Cerebellar cortex (tissue), 1 donor: ENCODE data around the gene ITIH4.

Source experiments
- DNase-seq: peaks from one replicate; pipeline ENCODE4 v3.0.0-alpha.2; 2015; ENCODE audit warnings: low spot score

ITIH4 gene

DNA sequence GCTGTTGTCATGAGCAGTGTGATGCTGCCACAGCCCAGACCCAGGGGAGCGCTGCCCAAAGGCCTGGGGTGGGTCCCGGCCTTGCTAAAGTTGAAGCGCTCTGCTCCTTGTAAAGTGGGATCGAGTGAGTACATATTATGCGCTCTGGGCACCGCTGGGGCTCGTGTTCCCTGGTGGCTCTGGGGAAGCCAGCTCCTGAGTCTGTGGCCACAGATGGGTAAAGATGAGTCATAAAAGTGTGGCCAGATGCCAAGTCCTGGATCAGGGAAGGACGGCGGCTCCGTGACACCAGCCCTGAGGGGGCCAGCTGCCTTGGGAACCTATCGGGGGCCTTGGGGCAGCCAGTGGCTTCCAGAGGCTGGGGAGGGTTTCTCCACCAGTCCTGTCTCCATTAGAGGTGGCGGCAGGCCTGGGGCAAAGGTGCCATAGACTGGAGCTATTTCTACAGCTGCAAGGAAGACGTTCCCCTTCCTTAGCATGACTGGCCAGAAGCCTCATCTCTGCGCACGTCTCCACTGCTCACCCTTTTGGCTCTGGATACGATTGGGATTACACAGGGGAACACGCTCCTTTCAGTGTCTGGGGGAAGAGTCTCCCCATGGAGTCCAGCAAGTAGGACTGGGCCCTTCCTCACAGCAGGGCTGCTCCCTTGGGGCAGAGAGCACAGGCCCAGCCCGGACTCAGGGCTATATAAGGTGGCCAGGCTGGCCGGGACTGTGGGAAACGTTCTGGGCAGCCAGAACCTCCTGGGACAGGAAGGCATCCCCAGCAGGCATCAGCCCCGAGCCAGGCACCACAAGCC, 1.2 kb upstream of the ITIH4 start:
- DNase-seq, result peak; percentile 23

DNA sequence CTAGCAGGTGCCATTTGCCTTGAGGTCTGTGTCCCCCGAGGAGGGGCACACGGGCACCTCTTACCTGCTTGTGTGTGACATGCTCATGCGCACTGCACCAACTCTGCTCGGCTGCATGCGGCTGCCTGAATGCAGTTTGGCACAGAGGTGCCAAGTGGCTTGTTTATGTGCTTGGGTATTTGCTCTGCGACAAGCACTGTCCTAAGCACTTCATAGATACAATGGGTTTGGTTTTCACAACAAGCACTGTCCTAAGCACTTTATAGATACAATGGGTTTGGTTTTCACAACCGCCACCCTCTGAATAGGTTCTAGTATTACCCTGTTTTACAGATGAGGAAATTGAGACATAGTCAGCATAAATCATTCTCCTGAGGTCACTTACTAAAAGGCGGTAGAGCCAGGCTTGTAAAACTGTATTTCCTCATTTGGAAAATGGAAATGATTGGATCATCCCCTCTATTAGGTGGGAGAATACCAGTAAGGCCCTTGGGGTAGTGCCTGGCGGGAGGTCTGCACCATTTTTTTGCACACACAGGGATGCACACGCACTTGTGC, 487 bp downstream of the ITIH4 start:
- no peak for DNase-seq

GRCh38 chr3:52829482-52829881, 990 bp downstream of the ITIH4 start:
- DNase-seq, result no peak

DNA sequence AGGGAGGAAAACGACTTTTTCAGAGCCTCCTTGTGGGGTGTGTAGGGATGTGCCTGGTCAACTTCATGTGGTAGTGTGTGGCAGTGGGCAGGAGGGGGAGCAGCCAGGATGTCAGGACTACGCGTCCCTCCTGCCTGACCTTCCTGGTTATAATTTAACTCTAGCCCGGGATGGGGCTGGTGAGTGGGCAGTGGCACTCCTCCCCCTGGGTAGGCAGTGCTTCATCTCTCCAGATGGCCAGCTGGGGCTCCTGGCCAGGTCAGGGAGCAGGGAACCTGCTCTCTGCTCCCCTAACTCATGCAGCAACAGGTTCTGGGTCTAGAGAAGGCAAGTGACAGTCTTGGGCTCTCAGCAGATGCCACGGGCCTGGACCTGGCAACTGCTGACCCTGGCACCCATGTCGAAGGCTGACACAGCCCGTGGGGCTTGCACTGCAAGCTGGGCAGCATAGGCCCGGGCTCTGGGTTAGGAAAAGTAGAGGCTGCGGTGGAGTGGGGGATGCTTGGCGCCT, 2.6 kb downstream of the ITIH4 start:
- no peak for DNase-seq

GRCh38 chr3:52827441-52827840, 3.0 kb downstream of the ITIH4 start:
- no peak for DNase-seq

GRCh38 chr3:52824037-52824436, 6.4 kb downstream of the ITIH4 start:
- DNase-seq, result no peak

DNA sequence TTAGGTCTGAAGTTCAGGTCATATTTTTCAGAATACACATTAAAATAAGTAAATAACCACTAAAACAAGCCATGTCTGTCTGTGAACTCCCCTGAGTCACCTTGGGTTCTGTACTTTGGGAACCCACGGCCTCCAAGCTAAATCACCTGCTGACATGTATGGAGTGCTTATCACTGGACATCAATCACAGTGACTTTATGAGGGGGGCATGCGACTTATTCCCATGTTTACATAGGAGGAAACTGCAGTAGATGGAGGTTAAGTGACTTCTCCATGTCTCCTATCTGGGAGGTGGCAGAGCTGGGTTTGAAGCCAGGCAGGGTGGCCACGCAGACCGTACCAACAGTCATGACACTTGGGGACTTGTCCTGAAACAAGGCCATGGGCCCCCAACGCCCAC, 8.1 kb downstream of the ITIH4 start:
- no peak for DNase-seq

DNA sequence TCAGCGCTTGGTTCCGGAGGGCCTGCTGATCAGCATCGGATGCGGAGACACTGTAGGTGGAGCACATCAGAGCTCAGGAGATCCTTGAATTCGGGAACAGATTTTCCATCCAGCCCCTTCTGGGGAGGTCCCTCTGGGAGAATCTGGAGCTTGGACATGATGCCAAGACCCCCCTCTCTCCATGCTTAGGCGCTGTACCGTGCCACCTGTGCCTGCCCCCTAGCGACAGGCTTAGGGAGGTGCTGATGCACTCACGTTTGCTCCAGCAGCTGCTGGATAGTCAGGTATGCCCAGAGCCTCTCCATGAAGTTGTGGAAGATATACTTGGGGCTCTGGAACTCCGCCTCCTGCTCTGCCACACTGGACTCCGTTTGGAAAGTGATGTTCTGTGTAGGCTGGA, 9.7 kb downstream of the ITIH4 start:
- peak; percentile 40 for DNase-seq

- no peak for DNase-seq
Measured at GRCh38 chr3:52819936-52820335, 10.5 kb downstream of the ITIH4 start.

DNA sequence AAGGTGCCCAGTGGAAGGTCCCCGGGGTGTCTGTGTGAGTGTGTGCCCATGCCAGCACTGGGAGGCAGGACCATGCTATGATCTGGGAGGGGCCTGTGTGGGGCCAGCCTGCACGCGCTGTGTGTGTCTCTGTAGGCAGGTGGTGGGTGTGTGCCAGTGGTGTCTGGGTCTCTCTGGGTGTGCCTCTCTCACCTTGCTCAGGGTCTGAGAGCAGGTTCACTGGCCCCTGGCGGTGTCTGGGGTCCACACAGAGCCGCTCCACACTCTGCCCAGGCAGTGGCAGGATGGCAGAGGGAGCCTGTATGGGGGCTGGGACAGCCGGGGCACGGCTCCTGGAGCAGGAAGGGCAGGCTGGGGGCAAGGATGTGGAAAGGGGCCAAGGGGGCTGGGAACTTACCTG, 12.6 kb downstream of the ITIH4 start:
- DNase-seq, result no peak

- DNase-seq, result no peak
Measured at GRCh38 chr3:52817221-52817620, 13.3 kb downstream of the ITIH4 start.

GRCh38 chr3:52816654-52817053, 13.8 kb downstream of the ITIH4 start:
- no peak for DNase-seq

GRCh38 chr3:52816199-52816598, 14.3 kb downstream of the ITIH4 start:
- DNase-seq, result no peak

DNA sequence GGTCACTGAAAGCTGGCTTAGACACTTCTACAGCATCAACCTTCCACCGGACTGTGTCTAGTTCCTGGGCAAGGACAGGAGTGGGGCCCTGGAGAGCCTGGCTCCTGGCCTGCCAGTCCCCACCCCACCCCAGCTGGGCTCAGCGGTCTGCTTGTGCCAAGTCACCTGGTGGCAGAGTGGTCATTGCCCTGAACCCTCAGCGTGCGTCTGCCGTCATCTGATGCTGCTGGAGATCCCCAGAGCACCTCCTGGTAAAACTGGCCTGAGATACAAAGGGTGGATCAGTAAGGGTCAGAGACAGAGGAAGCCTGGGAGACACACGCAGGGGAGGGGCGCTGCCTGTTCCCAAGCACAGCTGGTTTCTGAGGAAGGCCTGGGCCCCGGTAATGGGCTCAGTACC, 16.7 kb downstream of the ITIH4 start:
- DNase-seq, result no peak

DNA sequence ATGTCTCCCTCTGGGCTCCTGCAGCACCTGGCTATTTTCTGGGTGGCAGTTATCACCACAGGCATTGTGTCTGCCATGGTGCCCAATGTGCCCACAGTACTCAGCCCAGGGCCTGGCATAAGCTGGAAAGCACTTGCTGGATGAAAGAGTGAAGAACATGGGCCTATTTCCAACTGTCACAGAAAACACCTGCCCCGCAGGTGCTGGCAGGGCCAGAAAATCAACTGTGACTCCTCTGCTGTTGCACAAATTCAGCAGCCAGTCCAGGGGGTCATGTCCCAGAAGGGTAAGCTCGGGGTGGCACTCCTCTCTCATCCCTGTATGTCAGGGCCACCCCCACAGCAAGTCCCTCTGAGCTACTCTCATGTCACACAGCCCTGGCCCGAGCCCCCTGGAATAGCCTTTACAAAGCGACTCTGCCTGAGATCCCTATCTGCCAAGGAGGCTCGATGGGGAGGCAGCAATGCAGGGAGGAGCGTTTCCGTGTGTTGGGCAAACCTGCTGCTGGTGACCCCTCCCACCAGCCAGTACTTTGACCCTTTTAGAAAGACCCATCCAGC, 18.9 kb downstream of the ITIH4 start:
- DNase-seq, result peak; percentile 57

DNA sequence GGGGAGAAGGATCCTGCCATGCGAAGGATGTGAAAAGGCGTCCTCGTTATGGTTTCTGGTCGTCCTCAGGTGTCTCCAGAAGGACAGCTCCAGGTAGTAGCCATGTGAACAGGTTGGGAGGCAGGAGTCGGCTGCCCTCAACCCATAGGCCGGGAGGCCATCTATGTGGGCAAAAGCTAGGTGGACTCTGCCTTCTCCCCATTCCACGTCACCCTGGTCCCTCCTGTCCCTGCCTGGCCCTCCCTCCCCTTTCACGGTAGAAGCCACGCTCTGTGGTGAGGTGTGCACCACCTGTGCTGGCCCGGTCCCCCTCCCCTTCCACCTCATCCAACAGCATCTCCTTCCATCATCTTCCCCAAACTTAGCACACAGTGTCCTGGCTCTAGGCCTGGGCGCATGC, 19.5 kb downstream of the ITIH4 start:
- peak; percentile 37 for DNase-seq

DNA sequence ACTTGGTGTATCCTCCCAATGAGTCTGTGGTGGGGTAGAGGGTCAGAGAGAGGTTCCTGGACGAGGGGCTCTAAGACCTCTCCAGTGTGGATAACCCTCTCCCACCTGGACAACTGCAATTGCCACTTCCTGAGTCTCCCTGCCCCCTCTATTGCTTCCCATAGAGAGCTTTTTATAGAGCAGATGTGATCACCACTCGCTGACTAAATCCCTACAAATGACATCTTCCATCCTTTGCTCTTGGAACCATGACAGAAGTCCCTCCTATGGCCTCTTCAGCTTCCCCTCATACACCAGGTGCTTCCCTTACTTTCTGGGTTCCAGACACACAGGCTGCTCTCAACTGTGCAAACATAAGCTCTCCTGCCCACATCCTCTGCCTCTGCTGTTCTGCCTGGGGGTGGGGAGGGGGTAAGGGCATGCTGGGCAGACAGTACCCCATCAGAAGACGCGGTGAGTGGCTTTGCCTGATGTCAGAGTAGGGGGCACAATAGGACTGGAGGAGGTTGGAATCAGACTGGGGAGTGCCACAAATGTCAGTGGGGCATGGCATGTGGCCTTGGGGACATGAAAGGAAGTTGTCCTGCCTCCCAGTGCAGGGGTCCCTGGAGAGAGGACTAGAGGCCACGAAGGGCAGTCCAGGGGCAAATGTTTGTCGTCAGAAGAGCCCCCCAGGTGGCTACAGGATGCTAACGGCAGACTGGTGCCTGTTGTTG, 20.7 kb downstream of the ITIH4 start:
- no peak for DNase-seq

- no peak for DNase-seq
Measured at GRCh38 chr3:52809149-52809548, 21.3 kb downstream of the ITIH4 start.

- DNase-seq, result no peak
Measured at GRCh38 chr3:52805270-52806039, 25.0 kb downstream of the ITIH4 start.

DNA sequence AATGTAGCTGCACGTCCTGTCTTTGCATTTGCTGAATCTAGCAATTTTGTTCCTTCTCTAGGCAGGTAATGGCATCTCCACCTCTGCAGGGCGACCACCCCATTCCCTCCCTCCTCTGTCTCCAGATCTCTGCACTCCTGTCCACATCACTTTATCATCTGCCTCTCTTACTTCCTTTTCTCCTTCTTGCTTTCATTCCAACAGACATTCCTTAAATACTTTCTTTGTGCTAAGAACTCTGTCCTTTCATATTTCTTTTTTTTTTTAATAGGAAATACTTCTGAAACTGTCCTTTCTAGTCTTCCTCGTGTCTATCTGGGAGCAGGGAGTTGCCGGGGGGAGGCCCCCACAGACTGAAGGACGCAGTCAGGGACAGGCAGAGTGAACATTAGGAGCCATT, 28.6 kb downstream of the ITIH4 start:
- no peak for DNase-seq

DNA sequence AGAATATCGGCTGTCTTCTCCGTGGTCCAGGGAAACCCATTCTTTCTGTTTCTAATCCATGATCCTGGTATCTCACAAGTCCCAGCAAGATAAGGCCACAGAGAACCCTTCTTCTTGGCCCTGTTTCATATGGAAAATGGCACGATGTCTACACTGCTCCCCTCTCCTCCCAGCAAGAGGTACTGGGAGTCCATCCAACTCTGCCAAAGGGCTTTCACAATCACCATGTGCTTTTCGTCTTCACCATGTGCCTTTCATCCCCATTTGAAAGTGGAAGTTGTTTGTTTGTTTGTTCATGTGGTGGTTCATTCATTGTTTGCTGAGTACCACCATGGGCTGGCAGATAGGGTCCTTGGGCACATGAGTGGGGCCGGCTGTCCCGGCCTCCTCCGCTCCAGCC, 30.4 kb downstream of the ITIH4 start:
- DNase-seq, result no peak

DNA sequence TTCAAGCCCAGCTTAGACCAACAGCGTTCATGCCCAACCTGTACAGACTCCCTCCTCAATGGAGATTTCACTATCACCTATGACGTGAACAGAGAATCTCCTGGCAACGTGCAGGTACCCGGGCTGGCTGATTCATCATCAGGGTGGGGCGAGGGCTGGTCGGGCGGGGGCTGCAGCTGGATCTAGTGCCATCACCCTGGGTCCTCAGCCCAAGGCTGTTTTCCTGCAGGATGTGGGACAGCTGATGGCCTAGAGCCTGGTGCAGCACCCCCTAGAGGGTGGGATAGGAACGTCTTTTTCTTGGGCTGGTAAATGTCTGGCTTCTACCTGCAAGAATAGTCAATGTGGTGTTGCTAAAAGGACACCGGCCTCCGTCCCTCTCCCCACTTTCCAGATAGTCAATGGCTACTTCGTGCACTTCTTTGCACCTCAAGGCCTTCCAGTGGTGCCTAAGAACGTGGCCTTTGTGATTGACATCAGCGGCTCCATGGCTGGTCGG, 31.4 kb downstream of the ITIH4 start:
- DNase-seq, result peak; percentile 25
